GM19452 (cell line): ENCODE data around the gene PLXNA4.

Experiments
- ATAC-seq: cut with Tn5 transposase; IDR thresholded peaks from one replicate; pipeline ENCODE4 v1.9.1; 2021; ENCODE audit not compliant: unreplicated experiment

PLXNA4 gene

DNA sequence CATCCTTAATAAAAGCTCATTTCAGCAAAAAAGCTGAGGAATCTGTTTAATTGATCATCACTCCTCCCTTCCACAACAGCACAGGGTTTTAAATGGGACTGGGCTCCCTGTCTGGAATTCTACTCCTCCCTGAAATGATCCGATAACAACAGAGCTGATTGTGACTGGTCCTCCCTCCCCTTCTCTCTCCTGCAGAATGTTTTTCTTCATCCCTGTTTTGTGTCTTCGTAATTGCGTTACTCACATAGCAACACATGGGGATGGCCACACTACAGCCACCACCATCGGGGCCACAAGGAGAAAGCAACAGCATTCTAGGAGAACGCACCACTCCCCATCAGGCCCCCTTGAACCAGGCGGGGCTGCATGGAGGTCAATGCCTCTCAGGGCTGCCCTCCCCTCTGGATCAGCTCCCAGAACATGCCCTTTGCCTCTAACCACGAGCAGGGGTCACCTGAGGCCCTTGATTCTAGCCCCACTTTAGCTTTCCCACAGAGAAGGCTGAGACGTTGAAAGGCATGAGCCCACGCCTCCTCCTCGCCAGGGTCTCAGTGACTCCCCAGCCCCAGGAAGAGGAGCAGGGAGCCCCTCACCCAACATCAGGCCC lies 152.6 kb downstream of the PLXNA4 start:
- no peak for ATAC-seq

- no peak for ATAC-seq
These were observed 153.7 kb downstream of the PLXNA4 start for GRCh38 chr7:132422502-132423111.

- ATAC-seq, result no peak
These were observed 155.7 kb downstream of the PLXNA4 start for GRCh38 chr7:132420527-132420926.

GRCh38 chr7:132419542-132419941 lies 156.7 kb downstream of the PLXNA4 start:
- no peak for ATAC-seq

GRCh38 chr7:132418840-132419239 lies 157.4 kb downstream of the PLXNA4 start:
- ATAC-seq, result no peak

- no peak for ATAC-seq
These were observed 159.0 kb downstream of the PLXNA4 start for GRCh38 chr7:132417103-132417906.

DNA sequence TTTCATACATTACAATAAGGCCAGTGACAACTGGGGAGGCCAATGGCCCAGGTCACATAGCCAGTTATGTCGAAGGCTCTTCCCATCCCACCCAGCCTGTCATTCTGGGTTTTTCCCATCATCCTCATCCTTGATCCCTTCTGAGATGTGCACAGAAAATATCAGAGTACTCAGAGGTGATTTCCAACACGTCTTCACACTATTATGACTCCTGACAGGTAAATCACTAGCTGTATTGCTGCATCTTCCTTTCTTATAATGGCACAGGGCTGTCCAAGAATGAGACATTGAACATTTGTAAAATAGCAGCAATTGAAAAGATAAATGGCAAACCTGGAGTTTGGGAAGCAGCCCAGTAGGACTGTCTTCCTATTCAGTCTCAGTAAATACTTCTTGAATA lies 159.9 kb downstream of the PLXNA4 start:
- no peak for ATAC-seq

- no peak for ATAC-seq
These were observed 161.0 kb downstream of the PLXNA4 start for GRCh38 chr7:132415259-132415658.

DNA sequence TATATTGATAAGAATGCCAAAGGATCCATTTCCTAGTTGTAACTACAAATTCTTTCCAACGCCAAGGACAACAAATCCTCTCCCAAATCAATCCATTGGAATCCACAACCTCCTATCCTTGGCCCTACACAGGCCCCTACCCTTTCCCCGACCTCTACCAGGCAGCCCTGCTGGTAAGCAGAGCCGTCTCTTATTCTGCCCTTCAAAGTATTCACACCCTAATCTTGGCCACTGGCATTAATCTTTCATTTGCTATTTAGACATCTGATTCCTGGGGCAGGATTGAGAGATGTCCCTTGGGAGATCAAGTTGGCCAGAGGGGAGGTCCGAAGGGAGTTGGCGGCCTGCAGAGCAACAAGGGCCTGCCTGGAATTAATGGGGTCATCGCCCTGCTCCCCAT lies 161.4 kb downstream of the PLXNA4 start:
- no peak for ATAC-seq

DNA sequence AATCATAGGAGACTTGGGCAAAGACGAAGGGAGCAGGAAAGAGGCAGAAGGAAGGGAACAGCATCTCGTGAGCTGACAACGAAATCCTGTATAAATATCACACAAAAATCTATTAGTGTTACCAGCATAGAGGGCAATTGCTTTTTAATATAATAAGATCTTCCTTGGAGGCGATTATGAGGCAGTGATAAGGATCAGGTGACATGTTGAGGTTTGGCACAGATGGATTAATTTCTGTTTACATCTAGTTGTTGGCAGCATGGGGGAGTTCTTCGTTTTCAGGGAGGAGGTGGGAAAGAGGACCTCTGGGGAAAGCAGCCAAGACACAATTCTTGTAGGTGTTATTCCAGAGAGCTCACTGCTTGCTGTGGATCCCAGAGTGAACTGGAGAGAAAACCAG lies 163.8 kb downstream of the PLXNA4 start:
- no peak for ATAC-seq

GRCh38 chr7:132410861-132411541 lies 165.3 kb downstream of the PLXNA4 start:
- no peak for ATAC-seq

GRCh38 chr7:132410385-132410784 lies 165.9 kb downstream of the PLXNA4 start:
- no peak for ATAC-seq

- ATAC-seq, result no peak
These were observed 168.5 kb downstream of the PLXNA4 start for GRCh38 chr7:132407764-132408163.

DNA sequence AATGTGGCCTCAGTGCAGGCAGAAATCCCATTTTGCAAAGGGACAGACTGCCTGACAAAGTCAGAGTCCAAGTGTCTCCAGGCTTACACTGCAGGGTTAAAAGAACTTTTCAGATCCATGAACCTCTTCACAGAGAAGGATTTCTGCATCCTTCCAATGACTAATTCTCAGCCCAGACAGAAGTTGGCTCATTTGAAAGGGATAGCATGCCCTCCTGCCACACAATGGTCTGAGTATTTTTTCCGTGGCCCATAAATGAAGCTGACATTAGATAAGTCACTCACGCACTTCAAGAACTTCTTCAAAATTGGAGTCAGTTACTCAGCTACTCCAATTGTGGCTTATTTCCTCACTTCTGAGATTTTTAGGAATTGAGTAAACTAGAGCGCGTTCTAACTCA lies 170.2 kb downstream of the PLXNA4 start:
- no peak for ATAC-seq

GRCh38 chr7:132404261-132404660 lies 172.0 kb downstream of the PLXNA4 start:
- no peak for ATAC-seq

DNA sequence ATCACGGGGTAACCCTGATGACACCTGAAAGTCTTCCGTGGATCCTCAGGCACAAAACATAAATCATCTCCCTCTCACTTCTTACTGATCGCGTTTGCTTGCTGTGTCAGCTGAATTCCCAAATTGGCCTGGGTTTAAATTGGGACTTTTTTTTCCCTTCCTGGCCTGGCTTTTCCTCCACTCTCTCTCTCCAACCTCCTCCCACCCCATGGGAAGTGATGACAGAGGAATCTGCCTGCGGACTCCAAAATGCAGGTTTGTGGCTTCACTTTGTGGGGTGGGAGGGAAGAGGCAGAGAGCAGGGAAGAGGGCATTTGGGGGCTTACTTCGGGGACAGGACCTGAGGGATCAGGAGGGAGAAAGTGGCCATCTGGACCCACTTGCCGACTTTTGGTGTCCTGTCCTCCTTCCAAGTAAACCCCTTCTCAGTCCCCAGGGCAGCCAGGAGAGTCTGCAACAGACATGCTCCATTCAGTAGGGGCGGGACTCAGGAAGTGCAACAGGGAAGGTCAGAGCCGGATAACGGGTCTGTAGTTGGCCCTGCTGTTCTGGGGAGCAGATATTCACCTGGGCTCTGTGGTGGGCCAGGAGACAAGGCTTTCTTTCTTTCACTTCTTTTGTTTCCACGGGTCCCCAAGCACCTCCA lies 172.7 kb downstream of the PLXNA4 start:
- ATAC-seq, result no peak

- no peak for ATAC-seq
These were observed 173.5 kb downstream of the PLXNA4 start for GRCh38 chr7:132402751-132403245.

DNA sequence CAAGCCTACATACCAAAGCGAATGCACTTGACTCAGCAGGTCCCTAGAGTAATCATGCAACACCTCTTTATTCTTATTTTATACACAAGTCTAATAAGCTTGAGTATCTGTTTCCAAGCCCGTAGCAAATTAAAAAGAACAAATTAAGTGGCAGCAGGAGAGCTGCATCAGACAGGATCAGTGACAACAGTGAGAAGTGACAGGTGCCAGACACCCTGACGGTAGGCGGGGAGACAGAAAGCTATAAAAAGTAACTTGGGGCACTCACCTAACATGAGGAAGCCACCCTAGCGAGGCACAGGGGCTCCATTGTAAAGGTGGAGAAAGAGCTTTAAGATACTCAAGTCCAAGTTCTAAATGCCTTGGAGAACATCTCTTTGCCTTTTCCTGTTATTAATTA lies 174.2 kb downstream of the PLXNA4 start:
- no peak for ATAC-seq

GRCh38 chr7:132400561-132401142 lies 175.6 kb downstream of the PLXNA4 start:
- no peak for ATAC-seq

- no peak for ATAC-seq
These were observed 176.9 kb downstream of the PLXNA4 start for GRCh38 chr7:132399367-132399766.
